K562 (cell line): ENCODE data around the gene HSF5. TPM values are rescaled to one million over a fixed set of nuclear protein-coding genes. Genes with fewer than 3 reads are reported as not detected.

Experiments used
- CBX3 ChIP-seq, 2 experiments: IDR thresholded peaks; 1 replicate in 1 of 2; 2 replicates in 1 of 2; pipeline ENCODE4 v1.6.1; 2012; ENCODE audit warnings: inconsistent platforms in 2 of 2, low read length in 2 of 2, borderline replicate concordance in 1 of 2, control low read depth in 1 of 2
- CHD2 ChIP-seq: IDR thresholded peaks from 2 replicates; pipeline ENCODE4 v1.6.1; 2011; ENCODE audit warnings: low read depth, low read length
- EP400 ChIP-seq: fragments of 450-650 bp; IDR thresholded peaks from 2 replicates; pipeline ENCODE4 v1.6.1; 2017; ENCODE audit warnings: antibody characterized with exemption, mild to moderate bottlenecking, moderate library complexity
- EWSR1 ChIP-seq: fragments of 450-650 bp; IDR thresholded peaks from 2 replicates; pipeline ENCODE4 v1.6.1; 2018; ENCODE audit warnings: borderline replicate concordance, mild to moderate bottlenecking, low read depth, moderate library complexity; ENCODE audit not compliant: partially characterized antibody
- FOSL1 ChIP-seq: fragments of 200-800 bp; sonication (Bioruptor generic); conservative IDR thresholded peaks from 2 replicates; pipeline ENCODE4 v1.6.1; 2016; ENCODE audit warnings: missing genetic modification characterization, missing compliant biosample characterization
- HNRNPUL1 ChIP-seq: fragments of 200-400 bp; formaldehyde crosslinking; IDR thresholded peaks from 2 replicates; pipeline ENCODE4 v1.6.1; 2017; ENCODE audit warnings: low read length
- NR2C1 ChIP-seq, 2 experiments: fragments of 450-650 bp; IDR thresholded peaks; 2 replicates each; pipeline ENCODE4 v1.6.1; 2017; ENCODE audit warnings: mild to moderate bottlenecking in 2 of 2, antibody characterized with exemption in 1 of 2, inconsistent platforms in 1 of 2, missing compliant biosample characterization in 1 of 2, missing genetic modification characterization in 1 of 2
- PHF21A ChIP-seq: fragments of 450-650 bp; IDR thresholded peaks from 2 replicates; pipeline ENCODE4 v1.6.1; 2017; ENCODE audit warnings: low read depth, borderline replicate concordance
- POLR2B ChIP-seq: fragments of 450-650 bp; IDR thresholded peaks from 2 replicates; pipeline ENCODE4 v1.6.1; 2018; ENCODE audit warnings: low read depth; ENCODE audit not compliant: partially characterized antibody
- POLR2H ChIP-seq: IDR thresholded peaks from 2 replicates; pipeline ENCODE4 v1.6.1; 2016; ENCODE audit warnings: missing genetic modification characterization, low read depth, mild to moderate bottlenecking, control low read depth, missing compliant biosample characterization, moderate library complexity
- SMARCA4 ChIP-seq: fragments of 450-650 bp; IDR thresholded peaks from 2 replicates; pipeline ENCODE4 v1.6.1; 2016
- SREBF2 ChIP-seq: sonication (generic); formaldehyde crosslinking; IDR thresholded peaks from 2 replicates; pipeline ENCODE4 v1.4.0; 2020; ENCODE audit warnings: mild to moderate bottlenecking, missing genetic modification reagents
- TBP ChIP-seq: optimal IDR thresholded peaks from 2 replicates; pipeline ENCODE3; 2011; ENCODE audit warnings: low read depth, low read length, improper control_type of control experiment
- ZNF212 ChIP-seq: fragments of 450-650 bp; formaldehyde crosslinking; IDR thresholded peaks from 2 replicates; pipeline ENCODE4 v1.4.0; 2020; ENCODE audit warnings: mild to moderate bottlenecking
- ZNF507 ChIP-seq: conservative IDR thresholded peaks from 2 replicates; pipeline ENCODE4 v1.6.1; 2017; ENCODE audit warnings: missing genetic modification characterization, missing compliant biosample characterization
- ZNF644 ChIP-seq: fragments of 200-800 bp; sonication (Bioruptor generic); IDR thresholded peaks from 2 replicates; pipeline ENCODE4 v1.6.1; 2016; ENCODE audit warnings: low read depth, missing genetic modification characterization, missing compliant biosample characterization
- ZNF778 ChIP-seq: fragments of 450-650 bp; formaldehyde crosslinking; IDR thresholded peaks from 2 replicates; pipeline ENCODE4 v1.4.0; 2020; ENCODE audit warnings: mild to moderate bottlenecking, moderate library complexity
- ZNF785 ChIP-seq: fragments of 250-450 bp; sonication (Bioruptor Pico); IDR thresholded peaks from 2 replicates; pipeline ENCODE4 v1.4.0; 2020; ENCODE audit warnings: mild to moderate bottlenecking
- polyA plus RNA-seq, 8 experiments: library from polyadenylated mRNA; depleted of rRNA in 4 of 8; stranded (reverse) in 5 of 8; unstranded in 3 of 8; fragments of >200 nt; fragmentation: Nextera tagmentation in 2 of 8; fragmentation: Illumina TruSeq in 1 of 8; extraction: Ambion mirVana in 2 of 8; extraction: Trizol in 1 of 8; gene quantifications; 2 replicates each; pipeline versions ENCODE4 v1.2.1 to v1.2.3, GENCODE V29; 2011 to 2014; ENCODE audit warnings: inconsistent platforms in 1 of 8, missing spikeins in 1 of 8
- total RNA-seq, 7 experiments: library from RNA; depleted of rRNA in 6 of 7; stranded (reverse); fragments of >200 nt in 6 of 7; fragmentation: Illumina TruSeq in 2 of 7; extraction: Trizol in 2 of 7; gene quantifications; 2 replicates each; pipeline versions ENCODE4 v1.2.1 to v1.2.3, GENCODE V29; 2011 to 2021; ENCODE audit warnings: low replicate concordance in 1 of 7
- TF ChIP-seq, protein P1 (sequence below), 2 experiments: fragments of 200-800 bp in 1 of 2; sonication (Bioruptor generic) in 1 of 2; sonication (generic) in 1 of 2; formaldehyde crosslinking in 1 of 2; IDR thresholded peaks in 1 of 2; conservative IDR thresholded peaks in 1 of 2; 2 replicates each; pipeline versions ENCODE4 v1.5.0 to v1.6.1; 2016 to 2020; ENCODE audit warnings: missing compliant biosample characterization in 1 of 2, missing genetic modification characterization in 1 of 2, missing genetic modification reagents in 1 of 2
- TF ChIP-seq, protein P2 (sequence below): fragments of 250-450 bp; sonication (Bioruptor Pico); IDR thresholded peaks from 2 replicates; pipeline ENCODE4 v1.5.0; 2021; ENCODE audit warnings: mild to moderate bottlenecking, borderline replicate concordance
- TF ChIP-seq, protein P3 (sequence below): fragments of 200-800 bp; sonication (Bioruptor generic); IDR thresholded peaks from 2 replicates; pipeline ENCODE4 v1.6.1; 2017; ENCODE audit warnings: missing genetic modification characterization, missing compliant biosample characterization
- TF ChIP-seq, protein P4 (sequence below), 2 experiments: fragments of 450-650 bp; IDR thresholded peaks; 2 replicates each; pipeline ENCODE4 v1.6.1; 2016

Gene HSF5
- total and polyA plus RNA-seq, 9 of the 15 experiments (the other 6 are each of a cell fraction or from before 2014, with no cell fraction given) = 0.04 TPM; not detected in 8

DNA sequence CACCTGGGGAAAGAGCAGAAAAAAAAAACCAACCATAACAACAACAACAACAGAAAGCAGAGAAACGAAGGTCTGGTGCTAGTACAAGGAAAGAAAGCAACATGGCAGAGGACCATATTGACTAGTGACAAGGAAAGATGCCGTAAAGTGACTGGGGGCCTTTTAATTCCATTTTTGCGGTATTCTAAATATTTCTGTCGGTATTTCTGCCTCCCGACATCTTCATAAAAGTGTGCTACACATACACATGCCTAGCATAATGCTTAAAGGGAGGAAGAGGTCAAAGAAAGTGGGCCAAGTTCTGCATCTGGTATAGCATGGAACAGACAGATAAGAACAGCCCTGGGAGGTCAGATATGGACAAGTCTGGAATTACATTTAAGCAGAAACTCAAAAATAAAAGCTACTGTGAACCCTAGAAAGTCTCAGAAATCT lies 51.4 kb downstream of the HSF5 start (continued):
- TF ChIP-seq, protein P1, sequence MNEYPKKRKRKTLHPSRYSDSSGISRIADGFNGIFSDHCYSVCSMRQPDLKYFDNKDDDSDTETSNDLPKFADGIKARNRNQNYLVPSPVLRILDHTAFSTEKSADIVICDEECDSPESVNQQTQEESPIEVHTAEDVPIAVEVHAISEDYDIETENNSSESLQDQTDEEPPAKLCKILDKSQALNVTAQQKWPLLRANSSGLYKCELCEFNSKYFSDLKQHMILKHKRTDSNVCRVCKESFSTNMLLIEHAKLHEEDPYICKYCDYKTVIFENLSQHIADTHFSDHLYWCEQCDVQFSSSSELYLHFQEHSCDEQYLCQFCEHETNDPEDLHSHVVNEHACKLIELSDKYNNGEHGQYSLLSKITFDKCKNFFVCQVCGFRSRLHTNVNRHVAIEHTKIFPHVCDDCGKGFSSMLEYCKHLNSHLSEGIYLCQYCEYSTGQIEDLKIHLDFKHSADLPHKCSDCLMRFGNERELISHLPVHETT (CRISPR knock-in tag; conservative IDR thresholded peaks at IDR 0.05 in 1 of 2, IDR thresholded peaks at IDR 0.05 in 1 of 2) = peak in 1 of 2 experiments; percentile 70; a peak in 2 of 4 replicates
- TF ChIP-seq SMARCA4 (peak; percentile 94), HNRNPUL1 (no peak), POLR2H (tag) (no peak), EP400 (peak; percentile 44; the same call in 1 of the 2 replicates), NR2C1 (IDR thresholded peaks at IDR 0.05) (peak; percentile 69), NR2C1 (tag; IDR thresholded peaks at IDR 0.05) (peak; percentile 61), ZNF785 (CRISPR knock-in tag) (no peak), PHF21A (no peak), TBP (peak; percentile 11), POLR2B (no peak), ZNF644 (tag) (no peak), ZNF778 (no peak), CHD2 (no peak), FOSL1 (peak; percentile 27), SREBF2 (no peak), EWSR1 (no peak), ZNF212 (no peak), ZNF507 (tag) (no peak), CBX3 (IDR thresholded peaks at IDR 0.05; ENCODE audit: borderline replicate concordance in 1 of 2, low read length in 2 of 2) (peak in 1 of 2 experiments; percentile 79; a peak in 1 of 3 replicates)
- TF ChIP-seq, protein P2, sequence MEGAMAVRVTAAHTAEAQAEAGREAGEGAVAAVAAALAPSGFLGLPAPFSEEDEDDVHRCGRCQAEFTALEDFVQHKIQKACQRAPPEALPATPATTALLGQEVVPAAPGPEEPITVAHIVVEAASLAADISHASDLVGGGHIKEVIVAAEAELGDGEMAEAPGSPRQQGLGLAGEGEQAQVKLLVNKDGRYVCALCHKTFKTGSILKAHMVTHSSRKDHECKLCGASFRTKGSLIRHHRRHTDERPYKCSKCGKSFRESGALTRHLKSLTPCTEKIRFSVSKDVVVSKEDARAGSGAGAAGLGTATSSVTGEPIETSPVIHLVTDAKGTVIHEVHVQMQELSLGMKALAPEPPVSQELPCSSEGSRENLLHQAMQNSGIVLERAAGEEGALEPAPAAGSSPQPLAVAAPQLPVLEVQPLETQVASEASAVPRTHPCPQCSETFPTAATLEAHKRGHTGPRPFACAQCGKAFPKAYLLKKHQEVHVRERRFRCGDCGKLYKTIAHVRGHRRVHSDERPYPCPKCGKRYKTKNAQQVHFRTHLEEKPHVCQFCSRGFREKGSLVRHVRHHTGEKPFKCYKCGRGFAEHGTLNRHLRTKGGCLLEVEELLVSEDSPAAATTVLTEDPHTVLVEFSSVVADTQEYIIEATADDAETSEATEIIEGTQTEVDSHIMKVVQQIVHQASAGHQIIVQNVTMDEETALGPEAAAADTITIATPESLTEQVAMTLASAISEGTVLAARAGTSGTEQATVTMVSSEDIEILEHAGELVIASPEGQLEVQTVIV (CRISPR knock-in tag) = no peak
- TF ChIP-seq, protein P3, sequence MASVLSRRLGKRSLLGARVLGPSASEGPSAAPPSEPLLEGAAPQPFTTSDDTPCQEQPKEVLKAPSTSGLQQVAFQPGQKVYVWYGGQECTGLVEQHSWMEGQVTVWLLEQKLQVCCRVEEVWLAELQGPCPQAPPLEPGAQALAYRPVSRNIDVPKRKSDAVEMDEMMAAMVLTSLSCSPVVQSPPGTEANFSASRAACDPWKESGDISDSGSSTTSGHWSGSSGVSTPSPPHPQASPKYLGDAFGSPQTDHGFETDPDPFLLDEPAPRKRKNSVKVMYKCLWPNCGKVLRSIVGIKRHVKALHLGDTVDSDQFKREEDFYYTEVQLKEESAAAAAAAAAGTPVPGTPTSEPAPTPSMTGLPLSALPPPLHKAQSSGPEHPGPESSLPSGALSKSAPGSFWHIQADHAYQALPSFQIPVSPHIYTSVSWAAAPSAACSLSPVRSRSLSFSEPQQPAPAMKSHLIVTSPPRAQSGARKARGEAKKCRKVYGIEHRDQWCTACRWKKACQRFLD (CRISPR knock-in tag) = peak; percentile 33; the same call in 1 of the 2 replicates
- TF ChIP-seq, protein P4, sequence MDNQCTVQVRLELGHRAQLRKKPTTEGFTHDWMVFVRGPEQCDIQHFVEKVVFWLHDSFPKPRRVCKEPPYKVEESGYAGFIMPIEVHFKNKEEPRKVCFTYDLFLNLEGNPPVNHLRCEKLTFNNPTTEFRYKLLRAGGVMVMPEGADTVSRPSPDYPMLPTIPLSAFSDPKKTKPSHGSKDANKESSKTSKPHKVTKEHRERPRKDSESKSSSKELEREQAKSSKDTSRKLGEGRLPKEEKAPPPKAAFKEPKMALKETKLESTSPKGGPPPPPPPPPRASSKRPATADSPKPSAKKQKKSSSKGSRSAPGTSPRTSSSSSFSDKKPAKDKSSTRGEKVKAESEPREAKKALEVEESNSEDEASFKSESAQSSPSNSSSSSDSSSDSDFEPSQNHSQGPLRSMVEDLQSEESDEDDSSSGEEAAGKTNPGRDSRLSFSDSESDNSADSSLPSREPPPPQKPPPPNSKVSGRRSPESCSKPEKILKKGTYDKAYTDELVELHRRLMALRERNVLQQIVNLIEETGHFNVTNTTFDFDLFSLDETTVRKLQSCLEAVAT (IDR thresholded peaks at IDR 0.05) = 0 out of 4 replicates have a peak, but pooled peaks have one; percentile 12 to 22
